GM12873 (cell line): ENCODE measurements around the gene MIEF1.

Source experiments
- CTCF ChIP-seq: IDR thresholded peaks from 2 replicates; pipeline ENCODE4 v1.5.1; 2012; ENCODE audit warnings: low read depth, mild to moderate bottlenecking, moderate library complexity, low read length, control low read depth; ENCODE audit not compliant: insufficient read depth; ENCODE audit errors: missing control alignments

Gene MIEF1

GRCh38 chr22:39554151-39554550 lies 52.1 kb downstream of the MIEF1 start:
- TF ChIP-seq CTCF = no peak

- TF ChIP-seq CTCF = no peak
Observed at GRCh38 chr22:39556970-39557841, 55.1 kb downstream of the MIEF1 start.

- TF ChIP-seq CTCF = no peak
Observed at GRCh38 chr22:39558254-39558727, 56.2 kb downstream of the MIEF1 start.

- no peak for TF ChIP-seq CTCF
Observed at GRCh38 chr22:39558950-39559349, 56.9 kb downstream of the MIEF1 start.

GRCh38 chr22:39559456-39560105 lies 57.5 kb downstream of the MIEF1 start:
- peak; percentile 64 for TF ChIP-seq CTCF

GRCh38 chr22:39560127-39560526 lies 58.0 kb downstream of the MIEF1 start:
- TF ChIP-seq CTCF = no peak

GRCh38 chr22:39562839-39563489 lies 60.9 kb downstream of the MIEF1 start:
- TF ChIP-seq CTCF = no peak
